Measurements from ENCODE around the gene SEMA6B. TPM values are rescaled to one million over a fixed set of nuclear protein-coding genes. Genes with fewer than 3 reads are reported as not detected.
"Not testable (repeated sequence)": the region's sequence is repeated elsewhere in the genome, so short reads cannot be mapped to it uniquely, and the experiment has no call there.

SEMA6B gene
- total RNA-seq, 2 experiments from 2014 or later, result not detected

DNA sequence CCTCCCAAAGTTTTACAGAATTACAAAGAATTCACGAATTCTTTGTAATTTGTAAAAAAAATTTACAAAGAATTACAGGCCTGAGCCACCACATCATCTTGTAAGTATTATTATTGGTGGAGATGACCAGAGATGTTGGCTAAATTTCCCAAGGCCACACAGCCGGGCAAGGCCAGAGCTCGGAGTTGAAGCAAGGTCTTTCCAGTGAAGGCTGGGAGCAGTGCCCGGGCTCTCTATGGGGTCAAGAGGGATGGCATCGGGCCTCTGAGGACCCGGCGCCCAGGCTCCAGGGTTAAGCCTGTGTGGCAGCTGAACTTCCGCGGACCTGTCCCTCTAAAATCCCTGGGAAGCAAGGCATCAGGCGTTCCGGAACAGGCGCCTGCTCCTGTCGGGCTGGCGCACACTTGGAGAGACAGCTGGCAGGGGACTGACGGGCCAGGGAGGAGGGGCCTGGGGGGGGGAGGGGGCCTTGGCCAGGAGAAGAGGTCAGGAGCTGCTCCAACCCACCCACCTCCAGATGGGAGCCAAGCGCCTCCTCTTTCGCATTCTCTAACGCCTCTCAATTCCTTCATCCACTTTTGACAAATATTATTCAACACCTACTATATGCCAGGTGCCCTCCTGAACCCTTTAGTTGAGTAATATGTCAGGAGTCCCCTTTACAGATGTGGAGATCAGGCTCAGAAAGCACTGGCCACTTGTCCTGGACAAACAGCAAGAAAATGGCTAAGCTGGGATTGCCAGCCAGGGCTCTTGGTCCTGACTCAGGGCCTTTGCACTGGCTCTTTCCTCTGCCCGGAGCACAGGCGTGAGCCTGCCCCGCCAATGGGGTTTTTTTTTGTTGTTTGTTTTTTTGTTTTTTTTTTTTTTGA lies 36.8 kb upstream of the SEMA6B start:
- peaks cover 36% of the 10 kb centered on the region for H3K27me3 Mint-ChIP-seq
- ChIA-PET POLR2A (interaction anchor here (0.7 kb wide), 1 partner anchor 51 kb away, joined by 4 read pairs; no protein-coding TSS in a partner anchor), CTCF (interaction anchor here (1.1 kb wide), 1 partner anchor 11 kb away, joined by 3 read pairs; no protein-coding TSS in a partner anchor)
- no peak overlapping the region for H3K27ac Mint-ChIP-seq
- H3K9me3 Mint-ChIP-seq, result no peaks in the 10 kb centered on the region
- H3K4me3 Mint-ChIP-seq, result no peak overlapping the region
- no peak for DNase-seq
- no peaks in the 10 kb centered on the region for H3K36me3 Mint-ChIP-seq (ENCODE audit: low read depth)
- peaks cover 8% of the 10 kb centered on the region for H3K4me1 Mint-ChIP-seq

DNA sequence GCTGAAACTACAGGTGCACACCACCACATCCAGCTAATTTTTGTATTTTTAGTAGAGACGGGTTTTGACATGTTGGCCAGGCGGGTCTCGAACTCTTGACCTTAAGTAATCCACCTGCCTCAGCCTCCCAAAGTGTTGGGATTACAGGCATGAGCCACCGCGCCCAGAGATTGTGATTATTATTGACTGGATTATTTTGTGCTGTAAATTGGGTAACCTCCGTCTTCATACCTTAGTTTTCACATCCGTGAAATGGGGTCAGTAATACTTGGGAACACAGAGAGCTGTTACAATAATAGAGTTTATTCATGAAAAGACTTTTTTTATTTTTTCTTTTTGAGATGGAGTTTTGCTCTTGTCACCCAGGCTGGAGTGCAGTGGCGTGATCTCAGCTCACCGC lies 35.7 kb upstream of the SEMA6B start:
- DNase-seq; H3K4me1 Mint-ChIP-seq; H3K27ac Mint-ChIP-seq; CTCF ChIA-PET; H3K9me3 Mint-ChIP-seq; H3K36me3 Mint-ChIP-seq (ENCODE audit: low read depth); H3K4me3 Mint-ChIP-seq: not testable (repeated sequence)
- peaks cover 39% of the 10 kb centered on the region for H3K27me3 Mint-ChIP-seq
- POLR2A ChIA-PET, result interaction anchor here (0.7 kb wide), 1 partner anchor 52 kb away, joined by 4 read pairs; no protein-coding TSS in a partner anchor

DNA sequence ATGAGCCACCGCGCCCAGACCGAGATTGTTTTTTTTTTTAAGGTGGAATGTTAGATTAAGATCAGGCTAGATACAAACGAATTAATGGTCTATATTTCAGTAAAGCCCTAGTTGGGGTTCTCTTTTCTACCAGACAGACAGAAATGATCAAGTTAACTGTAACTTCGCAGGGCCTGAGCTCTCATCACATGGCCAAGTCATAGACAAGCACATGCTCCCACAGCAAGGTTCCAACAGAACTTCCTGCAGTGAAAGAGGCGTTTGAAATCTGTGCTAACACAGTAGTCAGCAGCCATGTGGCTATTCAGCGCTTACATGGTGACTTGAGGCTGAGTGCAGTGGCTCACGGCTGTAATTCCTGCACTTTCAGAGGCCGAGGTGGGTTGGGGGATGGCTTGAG lies 34.7 kb upstream of the SEMA6B start:
- Mint-ChIP-seq H3K27ac (no peak overlapping the region), H3K9me3 (no peaks in the 10 kb centered on the region), H3K27me3 (peaks cover 36% of the 10 kb centered on the region), H3K36me3 (ENCODE audit: low read depth) (no peaks in the 10 kb centered on the region), H3K4me1 (peaks cover 8% of the 10 kb centered on the region), H3K4me3 (no peak overlapping the region)
- ChIA-PET CTCF (interaction anchor here (0.7 to 1.8 kb wide), 3 partner anchors 10 to 47 kb away, joined by 3 to 17 read pairs (median 4); no protein-coding TSS in a partner anchor), POLR2A (no interaction called here)
- DNase-seq, result no peak

DNA sequence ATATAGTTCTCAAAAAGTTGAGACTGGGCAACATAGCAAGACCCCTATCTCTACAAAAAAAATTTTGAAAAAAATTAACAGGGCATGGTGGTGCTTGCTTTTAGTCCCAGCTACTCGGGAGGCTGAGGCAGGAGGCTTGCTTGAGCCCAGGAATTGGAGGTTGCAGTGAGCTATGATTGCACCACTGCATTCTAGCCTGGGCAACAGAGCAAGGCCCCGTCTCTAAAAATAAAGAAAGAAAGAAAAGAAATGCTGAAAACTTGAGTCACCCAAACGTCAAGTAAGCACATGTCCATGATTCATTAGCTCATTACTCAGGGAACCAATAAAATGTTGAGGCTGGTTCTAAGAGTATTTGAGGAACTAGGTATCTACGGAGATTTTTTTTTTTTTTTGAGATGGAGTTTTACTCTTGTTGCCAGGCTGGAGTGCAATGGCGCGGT lies 33.9 kb upstream of the SEMA6B start:
- no peaks in the 10 kb centered on the region for H3K9me3 Mint-ChIP-seq
- no peak for DNase-seq
- peaks cover 7% of the 10 kb centered on the region for H3K4me1 Mint-ChIP-seq
- no peak overlapping the region for H3K4me3 Mint-ChIP-seq
- ChIA-PET CTCF (interaction anchor here (0.5 to 1.8 kb wide), 5 partner anchors 9 to 754 kb away, joined by 3 to 17 read pairs (median 3); no protein-coding TSS in a partner anchor), POLR2A (no interaction called here)
- peaks cover 31% of the 10 kb centered on the region for H3K27me3 Mint-ChIP-seq
- no peak overlapping the region for H3K27ac Mint-ChIP-seq
- no peaks in the 10 kb centered on the region for H3K36me3 Mint-ChIP-seq (ENCODE audit: low read depth)

DNA sequence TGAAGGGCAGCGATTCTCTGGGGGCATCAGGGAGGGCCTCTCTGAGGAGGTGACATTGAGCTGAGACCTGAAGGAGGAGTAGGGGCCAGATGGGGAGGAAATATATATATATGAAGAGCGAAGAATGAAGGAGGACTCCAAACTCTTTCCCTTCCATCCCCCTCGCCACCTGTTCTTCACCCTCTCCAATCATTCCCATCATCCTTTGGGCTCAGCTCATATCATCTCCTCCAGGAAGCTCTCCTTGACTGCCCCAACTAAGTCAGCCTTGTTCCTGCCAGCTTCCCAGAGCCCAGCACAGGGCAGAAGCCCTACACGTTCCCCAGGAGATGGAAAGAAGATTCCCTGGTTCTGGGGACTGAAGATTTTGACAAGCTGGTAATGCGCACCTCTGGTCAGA lies 33.0 kb upstream of the SEMA6B start:
- Mint-ChIP-seq H3K4me1 (peaks cover 3% of the 10 kb centered on the region), H3K9me3 (no peaks in the 10 kb centered on the region), H3K27ac (no peak overlapping the region), H3K4me3 (no peak overlapping the region), H3K27me3 (peaks cover 29% of the 10 kb centered on the region), H3K36me3 (ENCODE audit: low read depth) (no peaks in the 10 kb centered on the region)
- POLR2A ChIA-PET, result no interaction called here
- no peak for DNase-seq
- CTCF ChIA-PET, result interaction anchor here (0.6 to 1.6 kb wide), 5 partner anchors 44 to 411 kb away, joined by 3 to 17 read pairs (median 4); partner anchors contain the start of gene FEM1A

DNA sequence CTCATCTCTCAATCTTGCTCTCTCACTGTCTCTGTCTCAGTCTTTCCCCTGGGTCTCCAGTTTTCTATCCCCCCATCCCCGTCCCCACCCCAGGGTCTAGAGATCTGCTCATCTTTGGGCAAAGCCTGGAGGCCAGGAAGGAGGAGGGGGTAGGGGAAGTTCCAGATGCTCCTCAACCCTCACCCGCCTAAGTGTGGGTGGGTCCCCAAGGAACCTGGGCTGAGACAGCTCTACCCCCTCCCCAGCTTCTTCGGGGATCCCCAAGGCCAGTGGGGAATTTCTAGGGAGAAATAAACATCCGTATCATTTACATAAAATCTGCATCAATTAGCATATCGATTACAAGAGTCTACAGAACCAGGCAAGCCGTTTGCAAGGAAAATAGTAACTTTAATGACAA lies 31.8 kb upstream of the SEMA6B start:
- Mint-ChIP-seq H3K4me3 (no peak overlapping the region), H3K27me3 (peaks cover 23% of the 10 kb centered on the region), H3K36me3 (ENCODE audit: low read depth) (no peaks in the 10 kb centered on the region), H3K4me1 (no peaks in the 10 kb centered on the region), H3K9me3 (no peaks in the 10 kb centered on the region), H3K27ac (no peak overlapping the region)
- DNase-seq, result no peak
- CTCF ChIA-PET, result interaction anchor here (1.2 kb wide), 1 partner anchor 15 kb away, joined by 3 read pairs; no protein-coding TSS in a partner anchor
- POLR2A ChIA-PET, result no interaction called here

DNA sequence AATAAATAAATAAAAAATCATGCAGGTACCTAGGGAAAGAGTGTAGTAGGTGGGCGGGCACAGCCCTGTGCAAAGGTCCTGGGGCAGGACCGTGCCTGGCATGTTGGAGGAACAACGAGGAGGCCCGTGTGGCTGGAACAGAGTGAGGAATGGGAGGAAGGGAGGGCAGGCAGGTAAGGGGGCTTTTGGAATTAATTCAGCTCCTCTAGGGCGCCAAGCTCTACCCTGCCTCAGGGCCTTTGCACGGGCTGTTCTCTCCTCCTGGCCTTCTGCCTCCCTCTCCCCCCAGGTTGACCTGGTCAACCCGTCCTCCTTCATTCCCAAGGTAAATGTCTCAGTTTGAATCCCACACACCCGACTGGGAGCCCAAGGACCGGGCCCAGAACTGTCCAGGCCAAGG lies 31.1 kb upstream of the SEMA6B start:
- H3K36me3 Mint-ChIP-seq (ENCODE audit: low read depth), result no peaks in the 10 kb centered on the region
- no peak overlapping the region for H3K27ac Mint-ChIP-seq
- H3K4me1 Mint-ChIP-seq, result no peaks in the 10 kb centered on the region
- no peak for DNase-seq
- POLR2A ChIA-PET, result no interaction called here
- H3K9me3 Mint-ChIP-seq, result no peaks in the 10 kb centered on the region
- H3K4me3 Mint-ChIP-seq, result no peak overlapping the region
- CTCF ChIA-PET, result no interaction called here
- H3K27me3 Mint-ChIP-seq, result peaks cover 29% of the 10 kb centered on the region

DNA sequence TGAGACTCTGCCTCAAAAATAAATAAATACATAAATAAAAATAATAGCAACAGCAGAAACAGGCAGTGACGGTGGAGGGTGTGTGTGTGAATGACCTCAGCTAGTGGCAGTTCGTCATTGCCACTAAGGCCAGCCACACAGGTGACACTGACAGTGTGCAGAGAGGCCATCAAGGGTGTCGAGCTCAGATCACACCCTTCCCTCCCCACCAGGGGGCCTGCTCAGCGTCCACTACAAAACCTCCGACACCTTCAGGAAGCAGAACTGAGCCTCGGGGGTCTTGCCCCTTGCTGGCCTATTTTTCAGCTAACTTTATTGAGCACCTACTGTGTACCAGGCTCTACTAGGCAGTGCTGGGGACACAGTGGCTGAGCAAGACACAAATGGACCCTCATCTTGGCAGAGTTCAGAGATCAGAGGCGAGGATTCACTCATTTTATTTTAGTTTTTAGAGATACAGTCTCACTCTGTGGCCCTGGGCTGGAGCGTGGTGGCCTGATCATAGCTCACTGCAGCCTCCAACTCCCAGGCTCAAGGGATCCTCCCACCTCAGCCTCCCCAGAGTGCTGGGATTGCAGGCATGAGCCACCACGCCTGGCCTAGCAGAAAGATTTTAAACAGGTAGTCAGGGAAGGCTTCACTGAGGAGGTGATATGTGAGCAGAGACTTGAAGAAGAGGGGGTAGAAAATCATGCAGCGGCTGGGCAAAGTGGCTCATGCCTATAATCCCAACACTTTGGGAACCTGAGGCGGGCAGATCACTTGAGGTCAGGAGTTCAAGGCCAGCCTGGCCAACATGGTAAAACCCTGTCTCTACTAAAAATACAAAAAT lies 30.3 kb upstream of the SEMA6B start:
- POLR2A ChIA-PET, result no interaction called here
- peaks cover 32% of the 10 kb centered on the region for H3K27me3 Mint-ChIP-seq
- H3K36me3 Mint-ChIP-seq (ENCODE audit: low read depth), result no peaks in the 10 kb centered on the region
- H3K27ac Mint-ChIP-seq, result no peak overlapping the region
- H3K4me1 Mint-ChIP-seq, result no peaks in the 10 kb centered on the region
- no peaks in the 10 kb centered on the region for H3K9me3 Mint-ChIP-seq
- DNase-seq, result no peak
- H3K4me3 Mint-ChIP-seq, result no peak overlapping the region
- CTCF ChIA-PET, result no interaction called here

DNA sequence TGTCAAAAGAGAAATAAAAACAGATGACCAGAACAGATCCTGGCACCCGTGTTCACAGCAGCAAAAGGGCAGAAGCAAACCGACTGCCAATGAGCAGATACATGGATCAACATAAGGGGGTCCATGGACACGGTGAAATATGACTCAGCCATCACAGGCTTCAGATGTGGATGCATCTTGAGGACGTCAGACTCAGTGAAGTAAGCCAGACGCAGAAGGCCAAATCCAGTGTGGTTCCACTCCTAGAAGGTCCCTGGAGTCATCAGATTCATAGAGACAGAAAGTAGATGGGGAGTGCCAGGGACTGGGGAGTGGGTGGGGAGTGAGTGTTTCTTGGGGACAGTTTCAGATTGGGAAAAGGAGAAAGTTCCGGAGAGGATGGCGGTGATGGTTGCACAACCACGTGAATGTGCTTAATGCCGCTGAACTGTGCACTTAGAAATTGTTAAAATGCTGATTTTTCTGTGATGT lies 28.8 kb upstream of the SEMA6B start:
- Mint-ChIP-seq H3K9me3 (no peaks in the 10 kb centered on the region), H3K4me3 (no peak overlapping the region), H3K4me1 (peaks cover 3% of the 10 kb centered on the region), H3K27ac (no peak overlapping the region), H3K27me3 (peaks cover 28% of the 10 kb centered on the region), H3K36me3 (ENCODE audit: low read depth) (no peaks in the 10 kb centered on the region)
- no peak for DNase-seq
- ChIA-PET POLR2A (interaction anchor here (0.7 kb wide), 1 partner anchor 229 kb away, joined by 6 read pairs; no protein-coding TSS in a partner anchor), CTCF (interaction anchor here (1.2 kb wide), 1 partner anchor 9 kb away, joined by 3 read pairs; no protein-coding TSS in a partner anchor)

DNA sequence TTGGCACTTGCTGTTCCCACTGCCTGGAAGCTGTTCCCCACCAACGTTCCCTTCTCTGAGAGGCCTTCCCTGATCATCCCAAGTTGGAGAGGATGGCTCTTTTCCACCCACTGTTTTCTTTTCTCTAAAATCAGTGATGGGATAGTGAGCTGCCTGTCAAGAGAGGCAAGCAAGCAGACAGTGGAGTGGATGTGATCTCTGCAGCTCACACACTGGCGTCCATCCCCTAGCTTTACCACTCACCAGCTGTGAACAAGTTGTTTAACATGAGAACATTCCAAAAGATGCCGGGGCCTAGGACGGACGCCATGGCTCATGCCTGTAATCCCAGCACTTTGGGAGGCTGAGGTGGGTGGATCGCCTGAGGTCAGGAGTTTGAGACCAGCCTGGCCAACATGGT lies 28.0 kb upstream of the SEMA6B start:
- POLR2A ChIA-PET, result no interaction called here
- no peak for DNase-seq
- H3K4me3 Mint-ChIP-seq, result no peak overlapping the region
- peaks cover 32% of the 10 kb centered on the region for H3K27me3 Mint-ChIP-seq
- CTCF ChIA-PET, result interaction anchor here (1.2 to 1.7 kb wide), 2 partner anchors 10 to 49 kb away, joined by 3 to 4 read pairs; no protein-coding TSS in a partner anchor
- H3K36me3 Mint-ChIP-seq (ENCODE audit: low read depth), result no peaks in the 10 kb centered on the region
- H3K4me1 Mint-ChIP-seq, result peaks cover 3% of the 10 kb centered on the region
- H3K27ac Mint-ChIP-seq, result no peak overlapping the region
- H3K9me3 Mint-ChIP-seq, result no peaks in the 10 kb centered on the region

DNA sequence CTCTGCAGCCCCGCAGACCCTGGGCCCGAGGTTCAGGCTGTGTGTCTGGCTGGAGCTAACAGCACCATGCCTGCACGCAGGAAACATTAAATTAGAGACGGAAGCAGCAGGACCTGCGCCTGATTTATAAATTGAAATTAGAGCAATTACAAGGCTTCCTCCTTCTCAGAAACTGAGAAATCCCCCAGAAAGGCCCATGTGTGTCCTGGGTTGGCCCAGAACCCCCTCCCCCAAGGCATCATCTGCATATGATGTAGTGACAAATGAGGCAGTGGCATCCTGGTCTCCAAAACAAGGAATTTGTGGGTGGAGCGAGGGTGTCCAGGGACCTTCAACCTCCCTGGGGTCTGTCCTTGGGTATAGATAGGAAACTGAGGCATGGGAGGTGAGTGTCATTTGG lies 27.2 kb upstream of the SEMA6B start:
- H3K4me3 Mint-ChIP-seq, result no peak overlapping the region
- peaks cover 40% of the 10 kb centered on the region for H3K27me3 Mint-ChIP-seq
- POLR2A ChIA-PET, result no interaction called here
- H3K9me3 Mint-ChIP-seq, result no peaks in the 10 kb centered on the region
- no peak overlapping the region for H3K27ac Mint-ChIP-seq
- H3K36me3 Mint-ChIP-seq (ENCODE audit: low read depth), result no peaks in the 10 kb centered on the region
- CTCF ChIA-PET, result interaction anchor here (1.7 kb wide), 1 partner anchor 49 kb away, joined by 4 read pairs; no protein-coding TSS in a partner anchor
- no peak for DNase-seq
- peaks cover 8% of the 10 kb centered on the region for H3K4me1 Mint-ChIP-seq

DNA sequence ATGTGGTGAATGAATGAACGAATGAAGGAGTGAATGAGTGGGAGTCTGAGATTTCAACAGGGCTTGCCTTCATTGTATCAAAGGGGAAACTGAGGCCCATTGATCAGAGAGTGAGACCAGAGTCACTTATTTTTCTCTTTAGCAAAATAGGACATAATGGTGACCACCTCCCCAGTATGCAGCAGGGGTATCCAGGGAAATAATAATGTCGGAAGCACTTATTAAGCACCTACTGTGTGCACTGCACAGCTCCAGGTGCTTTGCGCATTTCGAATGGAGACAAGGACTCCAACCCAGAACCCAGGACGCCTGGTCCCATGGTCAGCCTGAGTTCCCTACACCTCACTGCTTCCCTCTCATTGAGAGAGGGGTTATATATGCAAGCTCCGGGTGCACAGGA lies 26.8 kb upstream of the SEMA6B start:
- peaks cover 35% of the 10 kb centered on the region for H3K27me3 Mint-ChIP-seq
- peaks cover 8% of the 10 kb centered on the region for H3K4me1 Mint-ChIP-seq
- no peaks in the 10 kb centered on the region for H3K36me3 Mint-ChIP-seq (ENCODE audit: low read depth)
- ChIA-PET CTCF (interaction anchor here (1.7 kb wide), 1 partner anchor 50 kb away, joined by 4 read pairs; no protein-coding TSS in a partner anchor), POLR2A (no interaction called here)
- H3K4me3 Mint-ChIP-seq, result no peak overlapping the region
- no peak for DNase-seq
- H3K27ac Mint-ChIP-seq, result no peak overlapping the region
- H3K9me3 Mint-ChIP-seq, result no peaks in the 10 kb centered on the region
